Transverse colon (tissue), 4 donors: ENCODE results near the gene HIF3A.

Experiments used
- CTCF ChIP-seq, 5 experiments: fragments of 200-600 bp in 3 of 5; fragments of 450-650 bp in 2 of 5; sonication (generic) in 3 of 5; IDR thresholded peaks; 1 replicate in 2 of 5; 2 replicates in 3 of 5; pipeline ENCODE4 v1.5.1; 2016 to 2017; ENCODE audit warnings: antibody characterized with exemption in 5 of 5, inconsistent platforms in 3 of 5, mild to moderate bottlenecking in 2 of 5, moderate library complexity in 1 of 5
- POLR2A ChIP-seq: fragments of 450-650 bp; IDR thresholded peaks from one replicate; pipeline ENCODE4 v1.6.1; 2016; ENCODE audit warnings: antibody characterized with exemption, mild to moderate bottlenecking, moderate library complexity
- POLR2AphosphoS5 ChIP-seq, 3 donors: sonication (generic); formaldehyde crosslinking; IDR thresholded peaks; one replicate each; pipeline ENCODE4 v1.6.1; 2016; ENCODE audit warnings: antibody characterized with exemption in 3 of 3

- peak; percentile 84 to 95 (median 89) for TF ChIP-seq CTCF (IDR thresholded peaks at IDR 0.05)
- no peak for TF ChIP-seq POLR2AphosphoS5 (IDR thresholded peaks at IDR 0.05)
- no peak for TF ChIP-seq POLR2A
Observed at GRCh38 chr19:46265217-46265828, 31.5 kb upstream of the HIF3A start.
